ENCODE results near the gene CACNA1D. TPM values are rescaled to one million over a fixed set of nuclear protein-coding genes. Genes with fewer than 3 reads are reported as not detected.

CACNA1D gene
- total RNA-seq, 1 donor from 2014 or later: 0.95 TPM

GRCh38 chr3:53835257-53835656 lies 340.8 kb downstream of the CACNA1D start:
- Mint-ChIP-seq H3K9me3 (ENCODE audit: low read depth) (no peaks in the 10 kb centered on the region), H3K4me1 (ENCODE audit: low read depth) (no peaks in the 10 kb centered on the region), H3K27me3 (ENCODE audit: low read depth) (no peaks in the 10 kb centered on the region), H3K36me3 (ENCODE audit: low read depth) (no peaks in the 10 kb centered on the region), H3K27ac (ENCODE audit: unreplicated experiment) (no peak overlapping the region), H3K4me3 (ENCODE audit: unreplicated experiment) (no peak overlapping the region)
- no peak for TF ChIP-seq CTCF (IDR thresholded peaks at IDR 0.05)
- no peak for DNase-seq (ENCODE audit: low spot score)

- no peaks in the 10 kb centered on the region for H3K4me1 Mint-ChIP-seq (ENCODE audit: low read depth)
- H3K9me3 Mint-ChIP-seq (ENCODE audit: low read depth): no peaks in the 10 kb centered on the region
- no peak overlapping the region for H3K4me3 Mint-ChIP-seq (ENCODE audit: unreplicated experiment)
- no peak for TF ChIP-seq CTCF (IDR thresholded peaks at IDR 0.05)
- no peak for DNase-seq (ENCODE audit: low spot score)
- no peak overlapping the region for H3K27ac Mint-ChIP-seq (ENCODE audit: unreplicated experiment)
- H3K27me3 Mint-ChIP-seq (ENCODE audit: low read depth): no peaks in the 10 kb centered on the region
- no peaks in the 10 kb centered on the region for H3K36me3 Mint-ChIP-seq (ENCODE audit: low read depth)
These were observed 341.9 kb downstream of the CACNA1D start for GRCh38 chr3:53836084-53836872.

GRCh38 chr3:53837331-53837730 lies 342.9 kb downstream of the CACNA1D start:
- Mint-ChIP-seq H3K27ac (ENCODE audit: unreplicated experiment) (no peak overlapping the region), H3K27me3 (ENCODE audit: low read depth) (no peaks in the 10 kb centered on the region)

GRCh38 chr3:53841296-53841695 lies 346.9 kb downstream of the CACNA1D start:
- Mint-ChIP-seq H3K4me3 (ENCODE audit: unreplicated experiment) (no peak overlapping the region), H3K4me1 (ENCODE audit: low read depth) (peaks cover 5% of the 10 kb centered on the region), H3K9me3 (ENCODE audit: low read depth) (no peaks in the 10 kb centered on the region), H3K27me3 (ENCODE audit: low read depth) (peaks cover 1% of the 10 kb centered on the region), H3K27ac (ENCODE audit: unreplicated experiment) (no peak overlapping the region), H3K36me3 (ENCODE audit: low read depth) (no peaks in the 10 kb centered on the region)
- TF ChIP-seq CTCF (IDR thresholded peaks at IDR 0.05): no peak
- DNase-seq (ENCODE audit: low spot score): no peak

More at GRCh38 chr3:53837331-53837730, 342.9 kb downstream of the CACNA1D start:
- no peak for DNase-seq (ENCODE audit: low spot score)
- H3K36me3 Mint-ChIP-seq (ENCODE audit: low read depth): no peaks in the 10 kb centered on the region
- H3K4me1 Mint-ChIP-seq (ENCODE audit: low read depth): no peaks in the 10 kb centered on the region
- H3K9me3 Mint-ChIP-seq (ENCODE audit: low read depth): no peaks in the 10 kb centered on the region
- no peak overlapping the region for H3K4me3 Mint-ChIP-seq (ENCODE audit: unreplicated experiment)
- no peak for TF ChIP-seq CTCF (IDR thresholded peaks at IDR 0.05)

GRCh38 chr3:53842436-53843194 lies 348.2 kb downstream of the CACNA1D start:
- TF ChIP-seq CTCF (IDR thresholded peaks at IDR 0.05): peak; percentile 12
- Mint-ChIP-seq H3K27me3 (ENCODE audit: low read depth) (peaks cover 5% of the 10 kb centered on the region), H3K4me3 (ENCODE audit: unreplicated experiment) (no peak overlapping the region), H3K9me3 (ENCODE audit: low read depth) (no peaks in the 10 kb centered on the region), H3K36me3 (ENCODE audit: low read depth) (no peaks in the 10 kb centered on the region), H3K27ac (ENCODE audit: unreplicated experiment) (no peak overlapping the region), H3K4me1 (ENCODE audit: low read depth) (peaks cover 10% of the 10 kb centered on the region)
- no peak for DNase-seq (ENCODE audit: low spot score)
